ENCODE measurements around the gene BABAM2. TPM values are rescaled to one million over a fixed set of nuclear protein-coding genes. Genes with fewer than 3 reads are reported as not detected.

Gene BABAM2
- total RNA-seq, 1 donor from 2014 or later: 28.5 TPM

DNA sequence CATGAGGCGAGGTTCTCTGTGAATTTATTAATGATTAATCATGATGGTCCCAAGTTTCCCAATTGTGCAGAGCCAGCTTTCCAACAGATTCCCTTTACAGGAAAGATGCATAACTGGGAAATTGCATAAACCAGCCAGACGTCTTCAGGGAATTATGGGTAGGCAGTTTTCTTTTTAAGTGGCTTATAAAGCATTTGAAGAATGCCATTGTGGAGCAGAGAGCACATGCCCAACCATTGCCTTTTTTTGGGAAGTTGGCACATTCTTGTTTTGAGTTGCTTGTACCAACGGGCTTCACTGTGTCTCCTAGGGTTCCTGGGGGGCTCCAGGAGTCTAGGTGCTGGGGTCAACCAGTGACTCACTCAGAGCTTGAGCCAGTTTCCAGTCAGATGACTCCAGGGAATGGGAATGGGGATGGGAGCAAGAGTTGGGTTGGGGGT, 270.5 kb downstream of the BABAM2 start:
- Histone ChIP-seq H3K4me3 (ENCODE audit: insufficient read depth, low read depth, low read length) (no peak overlapping the region), H2AFZ (ENCODE audit: low read depth, low read length) (no peak overlapping the region), H4K20me1 (ENCODE audit: insufficient read depth, low read length) (no peaks in the 10 kb centered on the region), H3K4me1 (ENCODE audit: insufficient read depth, low read length) (peaks cover 7% of the 10 kb centered on the region), H3K79me2 (ENCODE audit: insufficient read depth, low read length) (no peaks in the 10 kb centered on the region), H3K9ac (ENCODE audit: low read length) (no peak overlapping the region), H3K27me3 (ENCODE audit: insufficient read depth, low read length) (no peaks in the 10 kb centered on the region), H3K9me3 (ENCODE audit: insufficient read depth, low read depth, low read length) (no peaks in the 10 kb centered on the region), H3K27ac (ENCODE audit: low read depth, low read length) (peak overlapping the region; percentile 40), H3K36me3 (ENCODE audit: insufficient read depth, low read length) (no peaks in the 10 kb centered on the region), H3K4me2 (ENCODE audit: low read length) (peak overlapping the region; percentile 47)
- Mint-ChIP-seq H3K4me1 (ENCODE audit: low read depth, unreplicated experiment) (peaks cover 39% of the 10 kb centered on the region), H3K27ac (ENCODE audit: unreplicated experiment) (peak overlapping the region; percentile 96), H3K4me3 (ENCODE audit: unreplicated experiment) (no peak overlapping the region), H3K27me3 (ENCODE audit: low read depth, unreplicated experiment) (no peaks in the 10 kb centered on the region), H3K36me3 (ENCODE audit: low read depth, unreplicated experiment) (peaks cover 3% of the 10 kb centered on the region), H3K9me3 (ENCODE audit: unreplicated experiment) (peaks cover 2% of the 10 kb centered on the region)
- DNase-seq (ENCODE audit: low read depth) (peak; percentile 96), FAIRE-seq (no peak)
- TF ChIP-seq EZH2 (IDR thresholded peaks at IDR 0.05; ENCODE audit: insufficient read depth, low read length): no peak

- H3K36me3 ChIP-seq (ENCODE audit: insufficient read depth, low read length): no peaks in the 10 kb centered on the region
- no peak overlapping the region for H3K4me3 ChIP-seq (ENCODE audit: insufficient read depth, low read depth, low read length)
- FAIRE-seq: no peak
- no peak overlapping the region for H3K4me3 Mint-ChIP-seq (ENCODE audit: unreplicated experiment)
- no peaks in the 10 kb centered on the region for H3K27me3 Mint-ChIP-seq (ENCODE audit: low read depth, unreplicated experiment)
- peaks cover 1% of the 10 kb centered on the region for H3K9me3 Mint-ChIP-seq (ENCODE audit: unreplicated experiment)
- peaks cover 3% of the 10 kb centered on the region for H3K36me3 Mint-ChIP-seq (ENCODE audit: low read depth, unreplicated experiment)
- peaks cover 9% of the 10 kb centered on the region for H3K4me1 ChIP-seq (ENCODE audit: insufficient read depth, low read length)
- no peaks in the 10 kb centered on the region for H3K79me2 ChIP-seq (ENCODE audit: insufficient read depth, low read length)
- H3K27ac Mint-ChIP-seq (ENCODE audit: unreplicated experiment): peak overlapping the region; percentile 96
- no peaks in the 10 kb centered on the region for H3K27me3 ChIP-seq (ENCODE audit: insufficient read depth, low read length)
- peaks cover 42% of the 10 kb centered on the region for H3K4me1 Mint-ChIP-seq (ENCODE audit: low read depth, unreplicated experiment)
- no peaks in the 10 kb centered on the region for H3K9me3 ChIP-seq (ENCODE audit: insufficient read depth, low read depth, low read length)
- no peak overlapping the region for H3K9ac ChIP-seq (ENCODE audit: low read length)
- peak; percentile 41 for DNase-seq (ENCODE audit: low read depth)
- H3K27ac ChIP-seq (ENCODE audit: low read depth, low read length): peak overlapping the region; percentile 40
- no peak overlapping the region for H2AFZ ChIP-seq (ENCODE audit: low read depth, low read length)
- TF ChIP-seq, protein P1, sequence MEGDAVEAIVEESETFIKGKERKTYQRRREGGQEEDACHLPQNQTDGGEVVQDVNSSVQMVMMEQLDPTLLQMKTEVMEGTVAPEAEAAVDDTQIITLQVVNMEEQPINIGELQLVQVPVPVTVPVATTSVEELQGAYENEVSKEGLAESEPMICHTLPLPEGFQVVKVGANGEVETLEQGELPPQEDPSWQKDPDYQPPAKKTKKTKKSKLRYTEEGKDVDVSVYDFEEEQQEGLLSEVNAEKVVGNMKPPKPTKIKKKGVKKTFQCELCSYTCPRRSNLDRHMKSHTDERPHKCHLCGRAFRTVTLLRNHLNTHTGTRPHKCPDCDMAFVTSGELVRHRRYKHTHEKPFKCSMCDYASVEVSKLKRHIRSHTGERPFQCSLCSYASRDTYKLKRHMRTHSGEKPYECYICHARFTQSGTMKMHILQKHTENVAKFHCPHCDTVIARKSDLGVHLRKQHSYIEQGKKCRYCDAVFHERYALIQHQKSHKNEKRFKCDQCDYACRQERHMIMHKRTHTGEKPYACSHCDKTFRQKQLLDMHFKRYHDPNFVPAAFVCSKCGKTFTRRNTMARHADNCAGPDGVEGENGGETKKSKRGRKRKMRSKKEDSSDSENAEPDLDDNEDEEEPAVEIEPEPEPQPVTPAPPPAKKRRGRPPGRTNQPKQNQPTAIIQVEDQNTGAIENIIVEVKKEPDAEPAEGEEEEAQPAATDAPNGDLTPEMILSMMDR (IDR thresholded peaks at IDR 0.05; ENCODE audit: insufficient read depth, low read depth, low read length): no peak
- no peak for TF ChIP-seq EZH2 (IDR thresholded peaks at IDR 0.05; ENCODE audit: insufficient read depth, low read length)
- H4K20me1 ChIP-seq (ENCODE audit: insufficient read depth, low read length): no peaks in the 10 kb centered on the region
- peak overlapping the region; percentile 47 for H3K4me2 ChIP-seq (ENCODE audit: low read length)
These were observed 270.9 kb downstream of the BABAM2 start for GRCh38 chr2:28161466-28161865.

DNA sequence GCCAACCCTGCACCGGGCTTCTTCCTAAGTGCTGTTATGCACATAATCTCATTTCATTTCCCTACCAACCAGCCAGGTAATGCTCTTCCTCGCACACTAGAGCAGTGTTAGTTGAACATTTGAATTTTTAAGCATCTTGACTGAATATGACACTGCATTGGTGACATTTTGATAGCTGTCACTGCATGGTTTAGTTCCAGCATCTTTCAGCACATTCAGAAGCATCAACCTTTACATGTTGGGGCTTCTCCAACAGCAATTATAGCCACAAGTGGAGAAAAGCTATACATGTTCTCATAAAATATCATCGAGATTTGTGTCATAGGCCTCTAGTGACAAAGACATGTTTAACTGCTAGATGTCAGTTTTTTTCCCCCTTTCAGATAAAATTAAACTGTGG, 272.0 kb downstream of the BABAM2 start:
- TF ChIP-seq, protein P1 (IDR thresholded peaks at IDR 0.05; ENCODE audit: insufficient read depth, low read depth, low read length): no peak
- no peak for TF ChIP-seq EZH2 (IDR thresholded peaks at IDR 0.05; ENCODE audit: insufficient read depth, low read length)
- H3K27me3 ChIP-seq (ENCODE audit: insufficient read depth, low read length): no peaks in the 10 kb centered on the region
- no peak overlapping the region for H2AFZ ChIP-seq (ENCODE audit: low read depth, low read length)
- no peak for FAIRE-seq
- H3K27ac ChIP-seq (ENCODE audit: low read depth, low read length): no peak overlapping the region
- H3K27me3 Mint-ChIP-seq (ENCODE audit: low read depth, unreplicated experiment): no peaks in the 10 kb centered on the region
- H3K27ac Mint-ChIP-seq (ENCODE audit: unreplicated experiment): no peak overlapping the region
- no peak overlapping the region for H3K4me3 Mint-ChIP-seq (ENCODE audit: unreplicated experiment)
- H4K20me1 ChIP-seq (ENCODE audit: insufficient read depth, low read length): no peaks in the 10 kb centered on the region
- H3K4me1 Mint-ChIP-seq (ENCODE audit: low read depth, unreplicated experiment): peaks cover 48% of the 10 kb centered on the region
- DNase-seq (ENCODE audit: low read depth): no peak
- H3K9me3 ChIP-seq (ENCODE audit: insufficient read depth, low read depth, low read length): no peaks in the 10 kb centered on the region
- H3K9ac ChIP-seq (ENCODE audit: low read length): no peak overlapping the region
- H3K4me1 ChIP-seq (ENCODE audit: insufficient read depth, low read length): peaks cover 16% of the 10 kb centered on the region
- no peak overlapping the region for H3K4me3 ChIP-seq (ENCODE audit: insufficient read depth, low read depth, low read length)
- no peak overlapping the region for H3K4me2 ChIP-seq (ENCODE audit: low read length)
- H3K36me3 ChIP-seq (ENCODE audit: insufficient read depth, low read length): no peaks in the 10 kb centered on the region
- H3K9me3 Mint-ChIP-seq (ENCODE audit: unreplicated experiment): peaks cover 1% of the 10 kb centered on the region
- no peaks in the 10 kb centered on the region for H3K36me3 Mint-ChIP-seq (ENCODE audit: low read depth, unreplicated experiment)
- no peaks in the 10 kb centered on the region for H3K79me2 ChIP-seq (ENCODE audit: insufficient read depth, low read length)
